ENCODE results near the gene PACSIN2. TPM values are rescaled to one million over a fixed set of nuclear protein-coding genes. Genes with fewer than 3 reads are reported as not detected.
"Not testable (repeated sequence)": the region's sequence is repeated elsewhere in the genome, so short reads cannot be mapped to it uniquely, and the experiment has no call there.

PACSIN2 gene
- total RNA-seq, 1 donor: 59.5 TPM

DNA sequence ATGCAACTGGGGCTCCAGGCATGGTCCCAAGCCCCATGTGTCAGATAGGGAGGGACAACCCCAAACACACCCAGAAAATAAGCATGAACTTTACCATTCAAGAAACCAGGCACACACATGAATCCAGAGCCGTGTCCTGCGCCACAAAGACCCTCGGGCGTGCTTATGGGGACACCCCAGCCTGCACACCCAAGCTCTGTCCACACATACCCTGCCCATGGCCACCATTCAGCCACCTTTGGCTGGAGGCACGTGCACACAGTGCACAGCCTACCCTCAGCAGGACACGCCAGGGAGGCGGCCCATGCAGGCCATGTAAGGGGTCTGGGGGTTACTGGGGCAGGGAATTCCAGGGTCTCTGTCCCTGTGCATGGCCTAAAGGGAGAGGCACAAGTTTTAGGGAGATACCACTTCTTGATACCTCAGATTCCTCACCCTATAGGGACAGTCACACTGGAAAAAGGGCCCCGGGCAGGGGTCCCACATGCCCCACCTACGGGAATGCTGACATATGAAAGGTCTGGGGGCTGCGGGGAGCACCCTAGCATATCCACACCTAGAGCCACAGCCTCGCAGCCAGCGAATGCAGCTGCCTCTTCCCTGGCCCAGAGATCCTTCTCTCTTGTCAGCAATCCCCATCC is 20.6 kb downstream of the PACSIN2 start:
- DNase-seq (ENCODE audit: low read depth in 2 of 3, low spot score in 2 of 3): no peak

DNA sequence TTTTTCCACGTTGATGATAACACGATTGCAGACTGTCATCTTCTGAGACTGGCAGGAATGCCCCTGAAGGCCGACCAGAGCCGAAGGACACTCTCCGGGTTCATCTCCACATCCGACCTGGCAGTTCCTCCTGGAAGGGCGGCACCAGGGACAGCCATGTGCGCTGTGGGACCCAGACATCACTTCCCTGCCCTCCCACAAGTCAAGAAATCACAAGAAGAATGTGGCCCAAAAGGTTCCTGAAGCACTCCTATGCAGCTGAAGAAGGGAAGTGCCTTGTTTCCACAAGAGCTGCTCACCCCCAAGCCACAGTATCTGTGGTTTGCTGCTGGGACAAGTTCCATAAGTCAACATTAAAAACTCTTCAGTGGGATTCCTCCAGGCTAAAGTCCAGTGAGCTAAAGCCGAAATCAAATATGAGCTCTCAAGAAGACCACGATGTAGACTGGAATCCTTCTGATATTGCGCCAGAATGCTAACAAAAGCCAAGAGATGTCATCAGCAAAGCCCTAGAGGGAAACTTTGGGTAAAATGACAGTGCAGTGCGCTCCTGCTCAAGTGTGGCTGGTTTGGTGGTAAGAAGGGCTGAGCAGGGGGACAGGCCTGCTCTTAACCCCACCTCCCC is 21.2 kb downstream of the PACSIN2 start:
- no peak for DNase-seq (ENCODE audit: low read depth in 2 of 3, low spot score in 2 of 3)

DNA sequence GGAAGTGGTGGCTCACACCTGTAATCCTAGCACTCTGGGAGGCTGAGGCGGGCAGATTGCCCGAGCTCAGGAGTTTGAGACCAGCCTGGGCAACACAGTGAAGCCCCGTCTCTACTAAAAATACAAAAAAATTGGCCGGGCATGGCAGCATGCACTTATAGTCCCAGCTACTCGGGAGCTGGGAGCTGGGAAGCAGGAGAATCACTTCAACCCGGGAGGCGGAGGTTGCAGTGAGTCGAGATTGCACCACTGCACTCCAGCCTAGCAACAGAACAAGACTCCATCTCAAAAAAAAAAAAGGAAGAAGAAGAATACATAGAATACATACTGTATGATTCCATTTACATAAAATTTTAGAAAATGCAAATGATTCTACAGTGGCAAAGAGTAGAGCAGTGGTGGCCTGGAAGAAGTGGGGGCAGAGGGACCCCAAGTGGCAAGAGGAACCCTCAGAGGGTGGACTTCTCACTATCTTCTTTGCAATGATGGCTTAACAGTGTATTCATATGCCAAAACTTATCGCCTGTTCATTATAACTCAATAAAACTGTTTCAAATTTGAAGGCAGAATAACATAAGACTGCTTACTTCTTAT is 22.0 kb downstream of the PACSIN2 start:
- DNase-seq (ENCODE audit: low read depth in 2 of 3, low spot score in 2 of 3): no peak

DNA sequence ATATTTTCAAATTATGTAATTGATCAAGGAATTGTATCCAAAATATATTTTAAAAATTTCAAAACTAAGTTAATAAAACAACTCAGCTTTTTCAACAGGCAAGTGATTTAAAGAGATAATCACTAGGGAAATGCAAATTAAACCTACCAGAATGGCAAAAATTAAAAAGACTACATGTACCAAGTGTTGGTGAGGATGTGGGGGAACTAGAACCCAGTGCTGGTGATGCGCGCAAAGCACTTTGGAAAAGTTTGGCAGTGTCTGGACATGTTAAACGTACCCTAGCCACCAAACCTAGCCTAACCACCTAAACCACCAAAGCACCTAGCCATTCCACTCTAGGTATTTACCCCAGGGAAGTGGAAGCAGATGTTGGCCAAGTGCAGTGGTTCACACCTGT is 22.9 kb downstream of the PACSIN2 start:
- no peak for DNase-seq (ENCODE audit: low read depth in 2 of 3, low spot score in 2 of 3)

DNA sequence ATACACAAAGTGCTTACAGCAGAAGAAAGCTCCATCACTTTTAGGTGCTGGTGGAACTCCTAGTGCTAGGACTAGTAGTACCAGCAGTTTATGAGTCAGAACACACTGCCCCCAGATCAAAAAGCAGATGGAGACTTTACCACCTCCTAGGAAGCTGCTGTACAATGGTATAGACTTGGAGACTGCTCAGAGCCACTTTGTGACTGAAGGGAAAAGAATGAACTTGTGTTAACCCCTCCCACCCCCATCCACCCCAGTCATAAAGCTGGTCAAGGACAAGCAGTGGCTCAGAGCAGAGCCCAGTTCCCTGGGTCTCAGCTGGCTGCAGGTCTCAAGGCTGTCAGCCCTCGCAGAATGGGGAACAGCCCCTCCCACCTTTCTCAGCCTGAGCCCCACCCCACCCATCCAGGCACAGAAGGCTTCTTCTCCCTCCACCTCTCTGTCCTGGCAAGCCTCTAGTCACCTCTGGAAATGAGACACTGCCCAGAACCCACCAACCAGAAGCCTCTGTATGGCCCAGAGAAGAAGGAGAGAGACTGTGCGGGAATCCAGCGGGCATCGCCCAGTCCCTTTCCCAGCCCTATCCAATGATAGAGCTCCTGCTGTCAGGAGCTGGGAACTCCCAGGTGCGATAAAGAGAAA is 23.8 kb downstream of the PACSIN2 start:
- no peak for DNase-seq (ENCODE audit: low read depth in 2 of 3, low spot score in 2 of 3)

DNA sequence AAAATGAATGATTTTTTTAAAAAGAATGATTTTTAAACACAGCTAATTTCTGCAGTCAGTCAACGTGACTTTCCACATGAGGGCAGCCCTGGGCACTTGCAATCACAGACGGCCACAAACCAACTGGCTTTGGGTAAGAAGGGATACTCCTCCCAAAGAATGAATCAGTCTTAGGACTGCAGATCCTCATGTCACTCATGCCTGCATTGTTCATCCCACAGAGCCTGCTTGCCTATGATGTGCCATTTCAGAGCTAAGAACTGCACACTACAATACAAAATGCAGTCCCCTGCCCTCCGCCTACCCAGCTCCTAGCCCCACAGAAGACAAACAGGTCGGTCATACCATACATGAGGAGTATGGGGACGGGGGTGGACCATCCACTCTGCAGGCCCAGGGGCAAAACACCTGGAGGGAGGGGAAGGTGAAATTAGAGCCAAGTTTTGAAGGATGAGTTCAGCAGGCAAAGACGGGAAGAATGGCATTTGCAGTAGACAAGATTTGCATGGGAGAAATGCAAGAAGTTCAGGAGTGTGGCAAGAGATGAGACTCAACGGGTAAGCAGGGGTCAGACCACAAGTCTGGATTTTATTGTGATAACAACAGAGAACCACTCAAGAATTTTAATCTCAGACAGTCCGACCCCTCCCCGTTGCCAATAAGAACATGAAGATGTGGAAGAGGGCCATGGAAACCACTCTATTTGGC is 24.7 kb downstream of the PACSIN2 start:
- DNase-seq (ENCODE audit: low read depth in 2 of 3, low spot score in 2 of 3): no peak

DNA sequence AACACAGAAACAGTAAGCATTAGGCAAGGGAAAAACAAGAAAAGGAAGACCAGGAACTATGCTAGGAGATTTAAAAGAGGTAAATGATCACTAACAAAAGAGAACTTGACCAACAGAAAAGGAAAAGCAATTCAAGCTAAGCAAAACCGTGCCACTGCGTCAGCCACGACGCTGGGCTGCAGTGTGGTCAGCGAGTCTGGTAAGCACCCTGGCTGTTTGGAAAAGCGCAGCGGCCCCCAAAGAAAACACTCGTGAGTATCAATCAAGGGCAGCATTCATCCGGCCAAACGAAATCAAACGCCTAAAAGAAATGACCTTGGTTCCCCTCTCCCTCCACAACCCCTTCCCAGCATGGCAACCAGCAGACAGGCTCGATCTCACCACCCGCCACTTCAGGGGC is 28.8 kb downstream of the PACSIN2 start:
- no peak for DNase-seq (ENCODE audit: low read depth in 2 of 3, low spot score in 2 of 3)

DNA sequence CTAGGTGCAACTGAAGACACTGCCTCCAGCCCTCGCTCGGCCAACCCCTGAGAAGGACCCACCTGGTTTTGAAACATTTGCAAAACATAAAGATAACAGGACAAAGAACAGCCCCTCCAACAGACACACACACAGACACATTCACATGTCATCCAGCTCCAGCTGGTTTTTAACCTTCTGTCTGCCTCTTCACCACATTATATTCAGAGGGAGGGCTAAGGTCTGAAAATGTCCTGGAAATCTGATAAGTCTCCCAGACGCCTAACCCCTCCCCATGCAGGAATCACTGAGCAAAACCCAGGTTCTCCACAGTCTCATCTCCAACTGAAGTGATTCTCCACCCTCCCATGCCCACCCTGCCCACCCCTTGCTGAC is 29.4 kb downstream of the PACSIN2 start:
- DNase-seq (ENCODE audit: low read depth in 2 of 3, low spot score in 2 of 3): no peak

DNA sequence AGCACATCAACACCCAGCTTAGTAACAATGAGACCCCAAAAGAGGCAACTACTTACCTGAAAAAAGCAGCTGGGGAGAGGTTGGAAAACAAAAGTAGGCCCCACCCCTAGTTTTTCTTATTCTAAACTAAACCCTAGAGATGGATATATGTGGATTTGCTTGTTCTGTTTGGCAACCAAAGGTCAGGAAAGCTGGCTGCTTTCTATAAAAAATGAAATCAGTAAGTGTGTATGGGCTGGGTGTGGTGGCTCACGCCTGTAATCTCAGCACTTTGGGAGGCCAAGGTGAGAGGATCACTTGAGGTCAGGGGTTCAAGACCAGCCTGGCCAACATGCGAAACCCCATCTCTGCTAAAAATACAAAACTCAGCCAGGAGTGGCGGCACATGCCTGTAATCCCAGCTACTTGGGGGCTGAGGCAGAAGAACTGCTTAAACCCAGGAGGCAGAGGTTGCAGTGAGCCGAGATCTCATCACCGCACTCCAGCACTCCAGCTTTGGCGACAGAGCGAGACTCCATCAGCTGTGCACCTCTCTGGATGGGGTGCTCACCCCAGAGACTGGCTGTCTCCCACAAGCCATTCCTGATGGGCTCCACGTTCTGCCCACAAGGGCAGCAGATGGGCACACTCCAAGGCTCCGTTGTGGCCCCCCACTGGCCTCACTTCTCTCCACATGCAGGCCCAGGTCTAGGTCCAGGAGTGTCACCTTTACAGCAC is 30.0 kb downstream of the PACSIN2 start:
- no peak for DNase-seq (ENCODE audit: low read depth in 2 of 3, low spot score in 2 of 3)

DNA sequence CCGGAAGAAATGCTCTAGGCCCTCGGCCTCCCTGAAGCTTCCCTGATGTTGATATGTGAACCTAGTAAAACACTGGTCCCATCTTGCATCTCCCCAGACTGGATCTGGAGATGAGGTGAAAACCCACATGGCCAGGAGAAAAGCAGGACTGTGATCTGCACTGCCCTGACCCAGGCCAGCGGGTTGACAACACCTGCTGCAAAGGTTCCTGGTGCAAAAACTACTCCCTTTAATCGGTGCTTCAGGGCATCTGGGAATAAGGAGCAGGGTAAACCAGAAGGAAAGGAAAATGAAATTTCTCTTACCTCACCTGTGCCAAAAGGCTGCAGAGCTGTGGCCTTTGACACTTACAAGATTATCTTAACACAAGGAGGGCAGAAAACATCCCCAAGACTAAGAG is 30.6 kb downstream of the PACSIN2 start:
- DNase-seq (ENCODE audit: low read depth in 2 of 3, low spot score in 2 of 3): no peak

DNA sequence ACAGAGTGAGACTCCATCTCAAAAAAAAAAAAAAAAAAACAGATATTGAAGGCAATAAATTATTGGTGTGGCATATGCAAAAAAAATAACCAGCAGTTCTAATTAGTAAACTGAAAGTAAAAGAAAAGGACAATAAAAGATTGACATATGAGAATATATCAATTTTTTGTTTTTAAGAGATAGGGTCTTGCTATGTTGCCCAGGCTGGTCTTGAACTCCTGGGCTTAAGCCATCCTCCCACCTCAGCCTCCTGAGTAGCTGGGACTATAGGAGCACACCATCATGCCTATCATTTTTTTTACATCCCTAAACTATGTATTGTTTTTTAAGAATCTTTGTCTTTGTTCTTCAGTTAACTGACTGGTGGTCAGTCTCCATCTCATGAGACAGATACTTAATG is 31.5 kb downstream of the PACSIN2 start:
- no peak for DNase-seq (ENCODE audit: low read depth in 2 of 3, low spot score in 2 of 3)

DNA sequence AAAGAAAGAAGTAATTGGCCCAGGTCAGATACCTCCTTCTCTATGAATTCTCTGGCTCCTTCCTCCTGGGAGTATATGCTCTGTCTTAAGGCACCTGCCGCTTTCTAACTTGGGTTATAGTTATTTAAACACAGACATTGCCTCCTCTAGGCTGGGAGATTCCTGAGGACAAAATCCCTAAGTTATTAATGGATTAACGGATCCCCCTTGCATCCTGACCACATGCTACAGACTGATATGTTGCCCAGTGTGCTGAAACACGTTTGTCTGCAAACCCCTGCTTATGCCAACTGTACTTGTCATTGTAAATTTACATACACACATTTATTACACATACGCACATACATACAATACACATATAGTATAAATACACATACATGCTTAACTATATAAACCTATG is 35.3 kb downstream of the PACSIN2 start:
- no peak for DNase-seq (ENCODE audit: low read depth in 2 of 3, low spot score in 2 of 3)

DNA sequence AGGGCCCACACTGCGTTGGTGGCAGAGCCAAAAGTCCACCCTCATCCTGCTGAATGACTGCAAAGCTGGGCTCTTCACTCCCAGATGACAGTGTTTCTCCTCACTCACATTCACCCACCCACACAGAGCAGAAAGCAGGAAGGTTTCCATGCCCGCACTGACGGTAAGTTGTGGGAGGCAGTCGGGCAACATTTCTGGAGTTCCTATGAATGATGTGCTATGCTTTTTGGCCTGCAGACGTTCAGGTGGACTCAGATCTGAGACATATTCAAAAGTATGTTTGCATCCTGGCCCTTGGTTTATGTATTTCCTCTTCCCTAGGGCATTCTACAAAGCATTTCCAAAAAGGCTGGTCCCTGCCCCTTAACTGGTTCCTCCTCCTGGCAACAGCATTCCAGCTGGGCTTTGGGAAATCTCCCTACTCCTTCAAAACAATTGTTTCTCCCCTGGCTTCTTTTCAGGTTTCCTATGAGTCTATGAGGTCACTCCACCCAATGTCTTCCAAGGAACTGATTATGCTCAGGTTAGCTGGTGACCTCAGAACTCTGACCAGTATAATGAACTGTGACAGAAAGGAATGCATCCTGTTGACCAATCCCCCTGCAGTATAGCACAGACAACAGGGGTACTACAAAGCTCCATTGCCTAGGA is 36.4 kb downstream of the PACSIN2 start:
- no peak for DNase-seq (ENCODE audit: low read depth in 2 of 3, low spot score in 2 of 3)

DNA sequence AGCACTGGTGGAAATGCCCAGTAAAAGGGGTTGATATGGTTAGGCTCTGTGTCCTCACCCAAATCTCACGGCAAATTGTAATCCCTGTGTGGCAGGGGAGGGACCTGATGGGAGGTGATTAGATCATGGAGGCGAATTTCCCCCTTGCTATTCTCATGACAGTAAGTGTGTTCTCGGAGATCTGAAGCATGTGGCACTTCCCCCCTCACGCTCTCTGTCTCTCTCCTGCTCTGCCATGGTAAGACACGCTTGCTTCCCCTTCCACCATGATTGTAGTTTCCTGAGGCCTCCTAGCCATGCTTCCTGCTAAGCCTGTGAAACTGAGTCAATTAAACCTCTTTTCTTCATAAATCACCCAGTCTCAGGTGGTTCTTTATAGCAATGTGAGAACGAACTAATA is 37.4 kb downstream of the PACSIN2 start:
- DNase-seq (ENCODE audit: low read depth in 2 of 3, low spot score in 2 of 3): peak in 1 of 3 donors; percentile 58

DNA sequence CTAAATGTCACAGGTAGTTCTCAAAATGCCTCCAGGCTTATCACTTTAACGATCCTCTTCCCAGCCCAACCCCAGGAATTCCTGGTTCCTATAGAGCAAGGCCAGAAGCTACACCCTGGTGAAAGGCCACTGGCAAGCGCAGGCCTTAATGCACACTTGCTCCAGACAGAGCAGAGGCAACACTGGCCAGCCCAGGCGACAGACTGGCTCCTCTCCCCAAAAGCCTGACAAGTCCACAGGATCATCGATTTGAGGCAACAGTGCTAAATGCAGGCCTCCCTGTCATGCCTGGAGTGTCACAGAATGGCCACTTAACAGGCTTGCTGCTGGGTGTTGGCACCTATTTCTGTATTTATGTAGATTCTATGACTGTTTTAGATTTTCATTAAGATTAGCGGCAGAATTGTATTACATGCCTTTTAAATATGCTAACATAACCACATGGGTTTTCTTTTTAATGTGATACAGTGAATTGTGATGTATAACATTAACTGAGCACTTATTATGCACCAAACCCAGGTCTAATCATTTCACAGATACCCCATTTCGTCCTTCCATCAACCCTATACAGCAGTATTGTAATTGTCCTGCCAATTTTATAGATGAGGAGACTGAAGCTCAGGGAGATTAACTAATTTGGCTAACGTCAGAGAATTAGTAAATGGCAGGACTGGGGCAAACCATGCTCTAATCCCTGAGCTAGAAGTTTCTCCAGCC is 38.6 kb downstream of the PACSIN2 start:
- no peak for DNase-seq (ENCODE audit: low read depth in 2 of 3, low spot score in 2 of 3)

DNA sequence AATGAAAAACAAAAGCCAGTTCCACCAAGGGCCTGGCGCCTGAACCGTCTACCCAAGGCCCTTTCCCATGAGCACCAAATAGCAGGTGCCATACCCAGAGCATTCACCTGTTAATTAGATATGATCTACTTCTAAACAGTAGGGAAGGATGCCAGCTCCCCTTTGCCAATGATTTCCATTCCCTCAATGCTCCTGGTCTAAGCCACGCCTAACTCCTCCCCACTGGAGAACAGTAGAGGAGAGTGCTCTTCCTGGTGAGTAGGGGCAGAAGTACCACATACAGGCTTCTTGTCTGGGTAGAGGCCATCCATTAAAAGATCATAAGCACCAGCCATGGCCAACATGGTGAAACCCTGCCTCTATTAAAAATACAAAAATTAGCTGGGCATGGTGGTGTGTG is 40.7 kb downstream of the PACSIN2 start:
- DNase-seq (ENCODE audit: low read depth in 2 of 3, low spot score in 2 of 3): no peak

DNA sequence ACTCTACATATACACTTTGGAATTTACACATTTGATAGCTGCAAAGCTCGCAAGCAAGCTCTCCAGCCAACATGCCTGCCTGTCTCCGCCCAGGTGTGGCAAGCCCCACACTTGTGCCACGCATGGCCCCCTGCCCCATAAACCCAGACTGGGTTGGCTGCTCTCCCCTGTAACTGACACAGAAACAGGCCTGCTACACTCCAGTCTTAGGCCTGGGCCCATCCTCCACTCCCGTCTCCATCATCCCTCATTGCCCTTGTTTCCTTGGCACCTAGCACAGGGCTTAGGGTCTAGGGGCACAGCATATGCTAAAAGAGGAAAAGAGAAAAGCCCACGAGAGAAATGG is 41.4 kb downstream of the PACSIN2 start:
- no peak for DNase-seq (ENCODE audit: low read depth in 2 of 3, low spot score in 2 of 3)

DNA sequence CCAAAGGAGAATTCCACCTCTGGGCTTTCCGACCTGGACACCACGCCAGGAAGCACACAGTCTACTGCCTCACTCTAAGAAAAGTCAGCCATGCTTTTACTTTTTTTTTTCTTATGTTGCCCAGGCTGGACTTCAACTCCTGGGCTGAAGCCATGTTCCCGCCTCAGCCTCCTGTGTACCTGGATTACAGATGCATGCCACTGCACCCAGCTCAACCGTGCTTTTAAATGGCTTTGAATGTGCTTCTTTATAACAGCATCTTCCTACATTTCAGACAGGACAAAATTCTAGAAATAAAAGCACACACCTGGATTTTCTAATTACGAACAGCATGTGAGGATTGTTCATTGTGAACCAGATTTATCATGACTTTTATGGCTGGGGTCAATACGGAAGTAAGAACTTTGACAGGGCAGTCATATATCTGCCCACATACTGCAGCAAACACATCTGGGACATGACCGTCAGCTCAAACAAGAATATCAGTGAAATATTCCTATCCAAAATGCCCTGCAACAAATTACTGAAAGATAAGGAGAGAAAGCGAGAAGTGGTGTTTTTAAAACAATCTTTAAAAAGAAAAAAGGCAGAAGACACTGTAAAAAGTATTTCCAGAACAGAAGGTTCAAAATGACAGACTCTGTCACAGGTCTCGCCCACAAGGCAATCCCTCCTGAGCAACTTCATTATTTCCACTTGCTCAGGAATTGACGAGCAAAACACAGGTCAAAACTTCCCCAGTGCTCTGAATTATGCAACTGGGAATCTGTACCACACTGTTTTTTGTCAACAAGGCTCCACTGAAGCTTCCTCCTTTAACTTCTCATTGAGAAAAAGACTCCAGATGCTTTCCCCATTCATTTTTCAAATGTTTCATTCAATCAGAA is 42.1 kb downstream of the PACSIN2 start:
- no peak for DNase-seq (ENCODE audit: low read depth in 2 of 3, low spot score in 2 of 3)

DNA sequence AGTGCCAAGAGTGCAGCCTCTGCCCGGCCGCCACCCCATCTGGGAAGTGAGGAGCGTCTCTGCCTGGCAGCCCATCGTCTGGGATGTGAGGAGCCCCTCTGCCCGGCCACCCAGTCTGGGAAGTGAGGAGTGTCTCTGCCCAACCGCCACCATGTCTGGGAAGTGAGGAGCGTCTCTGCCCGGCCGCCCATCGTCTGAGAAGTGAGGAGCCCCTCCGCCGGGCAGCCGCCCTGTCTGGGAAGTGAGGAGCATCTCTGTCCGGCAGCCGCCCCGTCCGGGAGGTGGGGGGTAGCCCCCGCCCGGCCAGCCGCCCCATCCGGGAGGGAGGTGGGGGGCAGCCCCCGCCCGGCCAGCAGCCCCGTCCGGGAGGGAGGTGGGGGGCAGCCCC is 43.5 kb downstream of the PACSIN2 start:
- not testable (repeated sequence) for DNase-seq (ENCODE audit: low read depth in 2 of 3, low spot score in 2 of 3)

All from hematopoietic multipotent progenitor cell (in vitro differentiated cells).